IMR-90 (cell line): ENCODE data around the gene CCDC88C. TPM values are rescaled to one million over a fixed set of nuclear protein-coding genes. Genes with fewer than 3 reads are reported as not detected.

ENCODE experiments used
- ATAC-seq: fragments of 200-7000 bp; cut with Tn5 transposase; 2 replicates; pipeline ENCODE4 v1.9.1; 2020; ENCODE audit warnings: low read depth, mild to moderate bottlenecking, moderate library complexity
- BruUV-seq: library from RNA; stranded (reverse); fragments of 400-500 nt; replicated peaks from 2 replicates; lab custom pipeline; 2021; lab: Mats Ljungman, UMichigan
- CTCF ChIA-PET: fragments of 300-600 bp; formaldehyde crosslinking; extraction: SDS; loops from one replicate; lab custom pipeline; 2021; ENCODE audit warnings: antibody characterized with exemption; lab: Yijun Ruan, JAX
- POLR2A ChIA-PET: fragments of 300-600 bp; sonication (Branson Sonifier 250); formaldehyde crosslinking; loops from one replicate; lab custom pipeline; 2022; ENCODE audit warnings: antibody characterized with exemption; ENCODE audit not compliant: unreplicated experiment; lab: Charles Lee
- DNase-seq: peaks from one replicate; pipeline ENCODE4 v3.0.0; 2013
- H2AFZ ChIP-seq: replicated peaks from 2 replicates; pipeline ENCODE3; 2013; ENCODE audit warnings: low read length, mild to moderate bottlenecking; ENCODE audit not compliant: poor library complexity
- H2AK5ac ChIP-seq: 2 replicates; pipeline ENCODE4 v1.6.1; 2013; ENCODE audit warnings: low read depth, low read length, inconsistent platforms
- H2AK9ac ChIP-seq: replicated peaks from 2 replicates; pipeline ENCODE3; 2013; ENCODE audit warnings: mild to moderate bottlenecking, low read depth, low read length, moderate library complexity; ENCODE audit not compliant: poor library complexity
- H2BK120ac ChIP-seq: 2 replicates; pipeline ENCODE4 v1.6.1; 2013; ENCODE audit warnings: low read depth, low read length, inconsistent platforms
- H2BK15ac ChIP-seq: 3 replicates; pipeline ENCODE4 v1.6.1; 2013; ENCODE audit warnings: low read depth, low read length, inconsistent platforms
- H2BK20ac ChIP-seq: 2 replicates; pipeline ENCODE4 v1.6.1; 2013; ENCODE audit warnings: low read depth, mild to moderate bottlenecking, inconsistent platforms, low read length, moderate library complexity
- H2BK5ac ChIP-seq: 2 replicates; pipeline ENCODE4 v1.6.1; 2013; ENCODE audit warnings: mild to moderate bottlenecking, low read depth, low read length, inconsistent platforms; ENCODE audit not compliant: poor library complexity, severe bottlenecking
- H3K14ac ChIP-seq: replicated peaks from 2 replicates; pipeline ENCODE4 v1.6.1; 2013; ENCODE audit warnings: low read depth, low read length, inconsistent platforms
- H3K18ac ChIP-seq: 2 replicates; pipeline ENCODE4 v1.6.1; 2013; ENCODE audit warnings: low read depth, low read length, control low read depth
- H3K23ac ChIP-seq: 2 replicates; pipeline ENCODE4 v1.6.1; 2013; ENCODE audit warnings: low read depth, low read length, inconsistent platforms
- H3K27ac ChIP-seq: 2 replicates; pipeline ENCODE4 v1.5.1; 2013; ENCODE audit warnings: mild to moderate bottlenecking, control low read depth, low read length; ENCODE audit not compliant: insufficient read depth
- H3K27me3 ChIP-seq: 2 replicates; pipeline ENCODE4 v1.6.1; 2013; ENCODE audit warnings: low read length; ENCODE audit not compliant: control insufficient read depth, insufficient read depth
- H3K36me3 ChIP-seq: 2 replicates; pipeline ENCODE4 v1.6.1; 2013; ENCODE audit warnings: low read length, mixed read lengths; ENCODE audit not compliant: control insufficient read depth, insufficient read depth
- H3K4ac ChIP-seq: 2 replicates; pipeline ENCODE4 v1.6.1; 2013; ENCODE audit warnings: low read depth, low read length, inconsistent platforms
- H3K4me1 ChIP-seq: 2 replicates; pipeline ENCODE4 v1.6.1; 2013; ENCODE audit warnings: low read length, mixed read lengths; ENCODE audit not compliant: control insufficient read depth, insufficient read depth
- H3K4me2 ChIP-seq: 2 replicates; pipeline ENCODE4 v1.6.1; 2013; ENCODE audit warnings: low read depth, mild to moderate bottlenecking, control low read depth, low read length, moderate library complexity
- H3K4me3 ChIP-seq: 2 replicates; pipeline ENCODE4 v1.5.1; 2013; ENCODE audit warnings: low read depth, mild to moderate bottlenecking, control low read depth, low read length, moderate library complexity; ENCODE audit not compliant: insufficient read depth
- H3K56ac ChIP-seq: 2 replicates; pipeline ENCODE4 v1.6.1; 2013; ENCODE audit warnings: low read length, inconsistent platforms; ENCODE audit not compliant: insufficient read depth; ENCODE audit errors: extremely low read depth
- H3K79me1 ChIP-seq, 2 experiments: 2 replicates each; pipeline ENCODE4 v1.6.1; 2013; ENCODE audit warnings: low read length in 2 of 2, inconsistent platforms in 1 of 2, low read depth in 1 of 2
- H3K9ac ChIP-seq: 2 replicates; pipeline ENCODE4 v1.6.1; 2013; ENCODE audit warnings: low read depth, low read length, control low read depth
- H3K9me1 ChIP-seq: 2 replicates; pipeline ENCODE4 v1.6.1; 2013; ENCODE audit warnings: low read length, inconsistent platforms; ENCODE audit not compliant: insufficient read depth
- H3K9me3 ChIP-seq: 2 replicates; pipeline ENCODE4 v1.6.1; 2013; ENCODE audit warnings: low read length; ENCODE audit not compliant: control insufficient read depth, insufficient read depth
- H4K20me1 ChIP-seq: 2 replicates; pipeline ENCODE4 v1.6.1; 2013; ENCODE audit warnings: low read length, inconsistent platforms; ENCODE audit not compliant: insufficient read depth
- H4K5ac ChIP-seq: 2 replicates; pipeline ENCODE4 v1.6.1; 2013; ENCODE audit warnings: mild to moderate bottlenecking, low read depth, low read length, control low read depth
- H4K8ac ChIP-seq, 2 experiments: 2 replicates each; pipeline ENCODE4 v1.6.1; 2013; ENCODE audit warnings: low read depth in 2 of 2, low read length in 2 of 2, control low read depth in 1 of 2, inconsistent platforms in 1 of 2
- H4K91ac ChIP-seq: 2 replicates; pipeline ENCODE4 v1.6.1; 2013; ENCODE audit warnings: low read depth, low read length, inconsistent platforms; ENCODE audit not compliant: insufficient read depth
- CEBPB ChIP-seq: IDR thresholded peaks from 2 replicates; pipeline ENCODE4 v1.6.1; 2012; ENCODE audit warnings: low read depth, low read length, improper control_type of control experiment
- FOS ChIP-seq: fragments of 150-350 bp; IDR thresholded peaks from 2 replicates; pipeline ENCODE4 v1.6.1; 2016; ENCODE audit warnings: low read depth, low read length
- MAFK ChIP-seq: IDR thresholded peaks from 2 replicates; pipeline ENCODE4 v1.6.1; 2012; ENCODE audit warnings: low read depth, low read length, improper control_type of control experiment
- MXI1 ChIP-seq: IDR thresholded peaks from 2 replicates; pipeline ENCODE4 v1.6.1; 2012; ENCODE audit warnings: low read depth, mild to moderate bottlenecking, low read length, moderate library complexity, borderline replicate concordance
- NFE2L2 ChIP-seq: fragments of 150-350 bp; IDR thresholded peaks from 2 replicates; pipeline ENCODE4 v1.6.1; 2016; ENCODE audit warnings: low read depth, mild to moderate bottlenecking, low read length
- WGBS, 2 experiments: methylation state at CpG; one replicate each; pipeline versions ENCODE4 v1.1.5 to v1.1.7; 2013; ENCODE audit warnings: missing lambda C conversion rate in 2 of 2; ENCODE audit not compliant: insufficient read length in 1 of 2; ENCODE audit errors: extremely low coverage in 2 of 2; 5-methylcytosine and 5-hydroxymethylcytosine counted together
- dilution Hi-C: fragments of 300-500 bp; cut with HindIII; formaldehyde crosslinking; loops from one replicate; pipeline ENCODE4 v1.14.3; 2018; ENCODE audit warnings: low sequenced_read_pairs; ENCODE audit not compliant: unreplicated experiment
- in situ Hi-C: fragments of 300-500 bp; cut with MboI; formaldehyde crosslinking; loops from 3 replicates; pipeline ENCODE4 v1.14.3; 2019; ENCODE audit warnings: low sequenced_read_pairs, inconsistent platforms, mixed read lengths
- intact Hi-C: fragments of 100-400 bp; cut with micrococcal nuclease; formaldehyde crosslinking; loops from 2 replicates; pipeline ENCODE4 v1.10.0; 2022
- polyA plus RNA-seq, 3 experiments: library from polyadenylated mRNA; depleted of rRNA; stranded (reverse); fragments of >200 nt; gene quantifications; 2 replicates each; pipeline ENCODE4 v1.2.3, GENCODE V29; 2012; ENCODE audit warnings: low replicate concordance in 1 of 3
- total RNA-seq: library from RNA; depleted of rRNA; stranded (reverse); fragments of >200 nt; gene quantifications from 2 replicates; pipeline ENCODE4 v1.2.3, GENCODE V29; 2012

Gene CCDC88C
- total and polyA plus RNA-seq, 2 of the 4 experiments (the other 2 are of a cell fraction): 0.17 to 0.18 TPM

GRCh38 chr14:91374879-91375702 is 42.5 kb downstream of the CCDC88C start:
- Histone ChIP-seq H3K4me2 (no peak overlapping the region), H3K14ac (no peak overlapping the region), H2BK5ac (no peak overlapping the region), H3K18ac (no peak overlapping the region), H3K56ac (no peak overlapping the region), H3K4me3 (no peak overlapping the region), H3K27me3 (peaks cover 7% of the 10 kb centered on the region; the same call in 1 of the 2 replicates), H2AK5ac (no peak overlapping the region), H3K4ac (no peak overlapping the region), H2BK120ac (no peak overlapping the region), H3K9ac (no peak overlapping the region), H3K9me3 (no peaks in the 10 kb centered on the region), H4K8ac (no peak overlapping the region), H4K5ac (no peak overlapping the region), H3K4me1 (no peaks in the 10 kb centered on the region), H4K91ac (no peak overlapping the region), H3K27ac (no peak overlapping the region), H2BK15ac (no peak overlapping the region), H2AK9ac (no peak overlapping the region), H3K79me1 (no peaks in the 10 kb centered on the region), H2AFZ (no peak overlapping the region), H3K23ac (no peak overlapping the region), H3K36me3 (no peaks in the 10 kb centered on the region), H3K9me1 (no peaks in the 10 kb centered on the region), H4K20me1 (no peaks in the 10 kb centered on the region), H2BK20ac (no peak overlapping the region)
- CTCF ChIA-PET: no interaction called here
- BruUV-seq: no TSS peak
- intact Hi-C loops: no loop called here
- POLR2A ChIA-PET: no interaction called here
- 94% methylated on average over 2 of the region's 26 CpGs; no CpG with 5 or more reads in 1 of the 2 experiments for WGBS, 2 experiments
- no peak for ATAC-seq
- TF ChIP-seq NFE2L2 (no peak), CEBPB (no peak), MXI1 (no peak), MAFK (no peak), FOS (no peak)
- DNase-seq: no peak
- dilution Hi-C loops: no loop called here
- in situ Hi-C loops: no loop called here
